ENCODE results near the gene SLC25A34. TPM values are rescaled to one million over a fixed set of nuclear protein-coding genes. Genes with fewer than 3 reads are reported as not detected.

SLC25A34 gene
- total and polyA plus RNA-seq, 2 of the 13 experiments (the other 11 are each of a cell fraction or from before 2014, with no cell fraction given), result 0.13 to 0.18 TPM

DNA sequence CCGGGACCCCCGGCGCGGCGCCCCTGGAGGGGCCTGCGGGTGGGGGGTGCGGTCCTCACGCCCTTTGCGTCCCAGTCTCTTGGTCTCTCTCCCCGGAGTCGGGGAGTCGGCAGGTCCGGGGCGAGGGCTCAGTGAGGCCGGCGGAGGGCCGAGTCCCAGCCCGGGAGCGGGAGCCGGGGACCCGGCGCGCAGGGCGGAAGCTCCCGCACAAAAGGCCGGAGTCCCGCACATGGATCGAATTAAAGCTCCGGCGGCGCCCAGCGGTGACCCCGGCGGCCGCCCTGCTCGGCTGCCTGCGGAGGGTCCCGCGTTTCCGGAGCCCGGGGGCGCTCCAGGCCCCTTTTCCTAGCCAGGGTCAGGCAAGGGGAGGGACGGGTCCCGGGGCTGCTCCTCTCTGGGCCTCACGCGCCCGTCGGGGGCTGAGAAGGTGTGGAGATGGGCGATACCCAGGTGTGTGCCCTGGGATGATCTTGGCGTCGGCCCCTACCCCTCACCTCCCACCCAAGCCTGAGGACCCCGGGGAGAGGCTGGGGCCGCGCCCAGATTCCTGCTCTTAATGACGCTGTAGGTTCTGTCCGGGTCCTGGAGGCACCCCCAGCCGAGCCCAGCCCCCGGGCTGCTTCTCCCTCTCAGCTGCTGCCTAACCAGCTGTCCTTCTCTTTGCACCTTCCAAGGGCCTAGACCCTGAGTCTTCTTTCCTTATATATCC lies 23.0 kb downstream of the SLC25A34 start (continued):
- TF ChIP-seq, protein P1, sequence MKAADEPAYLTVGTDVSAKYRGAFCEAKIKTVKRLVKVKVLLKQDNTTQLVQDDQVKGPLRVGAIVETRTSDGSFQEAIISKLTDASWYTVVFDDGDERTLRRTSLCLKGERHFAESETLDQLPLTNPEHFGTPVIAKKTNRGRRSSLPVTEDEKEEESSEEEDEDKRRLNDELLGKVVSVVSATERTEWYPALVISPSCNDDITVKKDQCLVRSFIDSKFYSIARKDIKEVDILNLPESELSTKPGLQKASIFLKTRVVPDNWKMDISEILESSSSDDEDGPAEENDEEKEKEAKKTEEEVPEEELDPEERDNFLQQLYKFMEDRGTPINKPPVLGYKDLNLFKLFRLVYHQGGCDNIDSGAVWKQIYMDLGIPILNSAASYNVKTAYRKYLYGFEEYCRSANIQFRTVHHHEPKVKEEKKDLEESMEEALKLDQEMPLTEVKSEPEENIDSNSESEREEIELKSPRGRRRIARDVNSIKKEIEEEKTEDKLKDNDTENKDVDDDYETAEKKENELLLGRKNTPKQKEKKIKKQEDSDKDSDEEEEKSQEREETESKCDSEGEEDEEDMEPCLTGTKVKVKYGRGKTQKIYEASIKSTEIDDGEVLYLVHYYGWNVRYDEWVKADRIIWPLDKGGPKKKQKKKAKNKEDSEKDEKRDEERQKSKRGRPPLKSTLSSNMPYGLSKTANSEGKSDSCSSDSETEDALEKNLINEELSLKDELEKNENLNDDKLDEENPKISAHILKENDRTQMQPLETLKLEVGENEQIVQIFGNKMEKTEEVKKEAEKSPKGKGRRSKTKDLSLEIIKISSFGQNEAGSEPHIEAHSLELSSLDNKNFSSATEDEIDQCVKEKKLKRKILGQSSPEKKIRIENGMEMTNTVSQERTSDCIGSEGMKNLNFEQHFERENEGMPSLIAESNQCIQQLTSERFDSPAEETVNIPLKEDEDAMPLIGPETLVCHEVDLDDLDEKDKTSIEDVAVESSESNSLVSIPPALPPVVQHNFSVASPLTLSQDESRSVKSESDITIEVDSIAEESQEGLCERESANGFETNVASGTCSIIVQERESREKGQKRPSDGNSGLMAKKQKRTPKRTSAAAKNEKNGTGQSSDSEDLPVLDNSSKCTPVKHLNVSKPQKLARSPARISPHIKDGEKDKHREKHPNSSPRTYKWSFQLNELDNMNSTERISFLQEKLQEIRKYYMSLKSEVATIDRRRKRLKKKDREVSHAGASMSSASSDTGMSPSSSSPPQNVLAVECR (CRISPR knock-in tag; IDR thresholded peaks at IDR 0.05; ENCODE audit: borderline replicate concordance), result peak; percentile 20; the same call in 1 of the 2 replicates
- no peak for TF ChIP-seq CENPX (CRISPR knock-in tag; IDR thresholded peaks at IDR 0.05)
- no peak for TF ChIP-seq MZF1 (CRISPR knock-in tag; IDR thresholded peaks at IDR 0.05; ENCODE audit: borderline replicate concordance)
- TF ChIP-seq POLR2G (IDR thresholded peaks at IDR 0.05; ENCODE audit: low read depth, low read length), result 0 out of 2 replicates have a peak, but pooled peaks have one; percentile 22
- TF ChIP-seq ZNF850 (CRISPR knock-in tag; conservative IDR thresholded peaks at IDR 0.05), result 0 out of 2 replicates have a peak, but pooled peaks have one; percentile 35
- TF ChIP-seq, protein P2, sequence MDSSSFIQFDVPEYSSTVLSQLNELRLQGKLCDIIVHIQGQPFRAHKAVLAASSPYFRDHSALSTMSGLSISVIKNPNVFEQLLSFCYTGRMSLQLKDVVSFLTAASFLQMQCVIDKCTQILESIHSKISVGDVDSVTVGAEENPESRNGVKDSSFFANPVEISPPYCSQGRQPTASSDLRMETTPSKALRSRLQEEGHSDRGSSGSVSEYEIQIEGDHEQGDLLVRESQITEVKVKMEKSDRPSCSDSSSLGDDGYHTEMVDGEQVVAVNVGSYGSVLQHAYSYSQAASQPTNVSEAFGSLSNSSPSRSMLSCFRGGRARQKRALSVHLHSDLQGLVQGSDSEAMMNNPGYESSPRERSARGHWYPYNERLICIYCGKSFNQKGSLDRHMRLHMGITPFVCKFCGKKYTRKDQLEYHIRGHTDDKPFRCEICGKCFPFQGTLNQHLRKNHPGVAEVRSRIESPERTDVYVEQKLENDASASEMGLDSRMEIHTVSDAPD (CRISPR knock-in tag; IDR thresholded peaks at IDR 0.05), result no peak
- peak; percentile 38; the same call in 1 of the 2 replicates for TF ChIP-seq MYC (CRISPR knock-in tag; IDR thresholded peaks at IDR 0.05; ENCODE audit: borderline replicate concordance)
- TF ChIP-seq SALL1 (CRISPR knock-in tag; IDR thresholded peaks at IDR 0.05), result 0 out of 2 replicates have a peak, but pooled peaks have one; percentile 16
- TF ChIP-seq, protein P3, sequence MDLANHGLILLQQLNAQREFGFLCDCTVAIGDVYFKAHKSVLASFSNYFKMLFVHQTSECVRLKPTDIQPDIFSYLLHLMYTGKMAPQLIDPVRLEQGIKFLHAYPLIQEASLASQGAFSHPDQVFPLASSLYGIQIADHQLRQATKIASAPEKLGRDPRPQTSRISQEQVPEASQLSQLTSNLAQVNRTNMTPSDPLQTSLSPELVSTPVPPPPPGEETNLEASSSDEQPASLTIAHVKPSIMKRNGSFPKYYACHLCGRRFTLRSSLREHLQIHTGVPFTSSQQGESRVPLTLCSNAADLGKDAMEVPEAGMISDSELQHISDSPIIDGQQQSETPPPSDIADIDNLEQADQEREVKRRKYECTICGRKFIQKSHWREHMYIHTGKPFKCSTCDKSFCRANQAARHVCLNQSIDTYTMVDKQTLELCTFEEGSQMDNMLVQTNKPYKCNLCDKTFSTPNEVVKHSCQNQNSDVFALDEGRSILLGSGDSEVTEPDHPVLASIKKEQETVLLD (CRISPR knock-in tag; IDR thresholded peaks at IDR 0.05; ENCODE audit: low read depth), result no peak
- peak; percentile 53 for TF ChIP-seq HNRNPLL (IDR thresholded peaks at IDR 0.05; ENCODE audit: low read depth, low read length, poor library complexity, severe bottlenecking)
- 0 out of 2 replicates have a peak, but pooled peaks have one; percentile 39 for TF ChIP-seq ZFP82 (CRISPR knock-in tag; IDR thresholded peaks at IDR 0.05; ENCODE audit: borderline replicate concordance)
- TF ChIP-seq, protein P4, sequence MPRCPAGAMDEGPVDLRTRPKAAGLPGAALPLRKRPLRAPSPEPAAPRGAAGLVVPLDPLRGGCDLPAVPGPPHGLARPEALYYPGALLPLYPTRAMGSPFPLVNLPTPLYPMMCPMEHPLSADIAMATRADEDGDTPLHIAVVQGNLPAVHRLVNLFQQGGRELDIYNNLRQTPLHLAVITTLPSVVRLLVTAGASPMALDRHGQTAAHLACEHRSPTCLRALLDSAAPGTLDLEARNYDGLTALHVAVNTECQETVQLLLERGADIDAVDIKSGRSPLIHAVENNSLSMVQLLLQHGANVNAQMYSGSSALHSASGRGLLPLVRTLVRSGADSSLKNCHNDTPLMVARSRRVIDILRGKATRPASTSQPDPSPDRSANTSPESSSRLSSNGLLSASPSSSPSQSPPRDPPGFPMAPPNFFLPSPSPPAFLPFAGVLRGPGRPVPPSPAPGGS (CRISPR knock-in tag; IDR thresholded peaks at IDR 0.05), result 0 out of 2 replicates have a peak, but pooled peaks have one; percentile 21
- no peak for TF ChIP-seq CBX1 (IDR thresholded peaks at IDR 0.05; ENCODE audit: low read depth)
- TF ChIP-seq POGZ (CRISPR knock-in tag; IDR thresholded peaks at IDR 0.05), result no peak
- TF ChIP-seq KDM2A (CRISPR knock-in tag; IDR thresholded peaks at IDR 0.05; ENCODE audit: borderline replicate concordance, low read depth), result 0 out of 2 replicates have a peak, but pooled peaks have one; percentile 42
- TF ChIP-seq THRA (CRISPR knock-in tag; IDR thresholded peaks at IDR 0.05; ENCODE audit: borderline replicate concordance), result no peak
- TF ChIP-seq RXRA (CRISPR knock-in tag; IDR thresholded peaks at IDR 0.05), result no peak; the same call in 1 of the 2 replicates
- 0 out of 2 replicates have a peak, but pooled peaks have one; percentile 42 for TF ChIP-seq BORCS8-MEF2B (CRISPR knock-in tag; IDR thresholded peaks at IDR 0.05)
